ENCODE results near the gene NT5DC1.

The NT5DC1 gene

DNA sequence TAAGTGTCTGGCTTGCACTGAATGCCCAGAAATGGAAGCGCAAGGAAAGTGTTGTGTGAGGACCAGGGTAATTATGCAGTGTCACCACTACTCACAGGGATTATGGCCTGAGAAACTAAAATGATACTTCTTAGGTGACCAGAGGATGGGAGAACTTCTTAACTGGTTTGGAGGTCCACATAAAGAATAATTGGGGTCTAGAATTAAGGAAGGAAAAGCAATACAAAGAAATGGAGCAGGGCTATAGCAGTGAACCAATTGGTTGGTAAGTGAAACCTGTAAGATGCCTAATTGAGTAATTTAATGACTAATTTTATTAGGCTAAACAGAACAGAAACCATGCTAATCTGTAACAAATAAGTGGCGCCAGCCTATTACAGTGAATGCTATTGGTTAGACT is 147.9 kb downstream of the NT5DC1 start:
- Mint-ChIP-seq H3K4me1 (ENCODE audit: low read depth) (peaks cover 40% of the 10 kb centered on the region), H3K27me3 (no peaks in the 10 kb centered on the region), H3K27ac (peak overlapping the region; percentile 21), H3K4me3 (no peak overlapping the region), H3K36me3 (ENCODE audit: low read depth) (peaks cover 21% of the 10 kb centered on the region), H3K9me3 (no peaks in the 10 kb centered on the region)

DNA sequence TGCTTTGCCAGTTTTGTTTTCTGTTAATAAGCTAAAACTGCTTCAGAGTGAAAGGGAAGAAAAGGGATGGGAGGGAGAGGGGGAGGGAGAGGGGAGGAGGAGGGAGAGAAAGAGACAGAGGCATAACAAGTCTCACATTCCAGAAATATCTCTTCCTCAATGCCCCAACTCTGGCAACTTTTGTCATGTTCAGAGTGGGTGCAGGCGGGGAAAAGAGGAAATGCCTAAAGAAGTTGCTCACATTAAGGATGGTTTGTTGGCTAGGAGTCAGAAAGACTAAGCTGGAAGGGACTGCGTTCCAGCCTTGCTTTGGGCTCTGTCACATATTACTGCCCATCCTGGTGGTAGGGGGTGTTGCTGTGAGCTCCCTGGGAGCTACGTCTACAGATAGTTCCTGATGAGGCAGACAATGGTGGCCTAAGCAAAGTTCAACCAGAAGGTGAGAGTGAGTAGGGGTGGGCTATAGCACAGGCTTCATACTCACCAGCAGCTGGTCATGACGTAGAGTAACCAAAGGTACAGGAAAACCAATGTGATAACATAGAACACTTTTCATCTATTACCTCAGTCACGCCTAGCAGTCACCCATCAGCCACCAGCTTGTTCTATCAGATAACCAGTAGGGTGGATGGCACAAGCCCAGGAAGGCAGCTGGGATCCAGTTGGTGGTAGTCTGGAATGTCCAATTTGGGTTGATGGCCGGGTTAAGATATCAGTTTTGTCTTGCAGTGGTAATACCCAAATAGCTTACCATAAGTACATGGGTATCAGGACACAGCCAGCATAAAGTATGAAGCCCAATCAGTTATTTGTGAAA is 151.1 kb downstream of the NT5DC1 start:
- Mint-ChIP-seq H3K36me3 (ENCODE audit: low read depth) (peaks cover 21% of the 10 kb centered on the region), H3K4me3 (peak overlapping the region; percentile 62), H3K4me1 (ENCODE audit: low read depth) (peaks cover 40% of the 10 kb centered on the region), H3K9me3 (no peaks in the 10 kb centered on the region), H3K27ac (no peak overlapping the region), H3K27me3 (no peaks in the 10 kb centered on the region)

DNA sequence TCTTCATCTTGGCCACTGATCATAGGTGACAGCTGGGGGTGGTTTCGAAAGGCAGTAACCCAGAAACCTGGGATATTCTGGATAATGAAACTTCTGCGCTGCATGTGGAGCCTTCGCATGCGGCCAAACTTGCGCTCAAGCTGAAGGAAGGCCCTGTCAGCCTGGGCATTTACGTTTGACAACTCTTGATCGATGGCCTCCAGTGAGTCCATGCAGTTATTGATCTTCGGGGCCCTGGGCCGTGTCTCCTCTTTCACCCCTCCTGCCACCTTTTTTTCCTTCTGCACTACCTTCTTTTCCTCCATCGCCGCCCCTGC is 152.5 kb downstream of the NT5DC1 start:
- Mint-ChIP-seq H3K4me3 (no peak overlapping the region), H3K36me3 (ENCODE audit: low read depth) (peaks cover 21% of the 10 kb centered on the region), H3K4me1 (ENCODE audit: low read depth) (peaks cover 40% of the 10 kb centered on the region), H3K9me3 (no peaks in the 10 kb centered on the region), H3K27me3 (no peaks in the 10 kb centered on the region), H3K27ac (no peak overlapping the region)

DNA sequence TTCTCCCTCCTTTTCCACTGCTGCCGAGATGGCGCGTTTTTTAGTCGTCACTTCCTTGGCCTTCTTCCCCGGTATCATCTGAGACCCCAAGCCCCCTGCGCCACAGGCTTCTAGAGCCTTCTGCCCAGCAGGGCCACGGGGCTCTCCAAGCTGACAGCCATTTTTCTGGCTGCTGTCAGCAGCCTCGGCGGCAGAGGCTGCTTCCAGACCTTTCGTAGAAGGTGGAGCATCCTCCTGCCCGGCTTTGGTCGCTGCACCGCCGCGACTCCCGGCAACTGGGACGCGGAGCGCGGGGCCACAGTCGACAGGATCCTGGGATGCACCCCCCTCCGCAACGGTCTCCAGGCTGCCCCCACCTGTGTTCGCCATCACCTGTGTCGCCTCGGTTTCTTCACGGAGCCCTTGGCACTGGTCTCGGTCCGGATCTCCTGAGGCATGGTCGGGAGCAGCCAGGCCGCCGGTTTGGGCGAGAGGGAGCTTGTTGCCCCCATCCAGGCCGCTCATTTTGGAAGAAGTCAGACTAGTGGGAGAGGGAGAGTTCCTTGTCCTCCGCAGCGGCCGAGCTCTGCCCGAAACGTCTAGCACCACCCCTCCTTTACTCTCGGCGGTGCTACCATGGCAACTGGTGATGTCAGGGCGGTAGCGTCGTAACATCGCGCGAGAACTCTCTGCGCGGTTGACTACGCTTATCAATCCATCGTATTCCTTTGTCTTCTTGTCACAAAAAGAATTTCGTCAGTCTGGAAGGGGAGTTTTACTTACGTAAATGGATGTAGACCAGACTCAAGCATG is 153.0 kb downstream of the NT5DC1 start, which contains the start of gene TSPYL4:
TSPYL4 (minus strand) TSS at position 571 of the 792 bp plus-strand sequence; CDS start at position 504, 67 bp downstream.
- H3K4me1 Mint-ChIP-seq (ENCODE audit: low read depth), result peaks cover 34% of the 10 kb centered on the region
- no peak within 1 kb of the TSS for H3K4me3 Mint-ChIP-seq
- peaks cover 17% of the 10 kb centered on the region for H3K36me3 Mint-ChIP-seq (ENCODE audit: low read depth)
- H3K27ac Mint-ChIP-seq, result no peak within 1 kb of the TSS
- no peaks in the 10 kb centered on the region for H3K27me3 Mint-ChIP-seq
- no peaks in the 10 kb centered on the region for H3K9me3 Mint-ChIP-seq

DNA sequence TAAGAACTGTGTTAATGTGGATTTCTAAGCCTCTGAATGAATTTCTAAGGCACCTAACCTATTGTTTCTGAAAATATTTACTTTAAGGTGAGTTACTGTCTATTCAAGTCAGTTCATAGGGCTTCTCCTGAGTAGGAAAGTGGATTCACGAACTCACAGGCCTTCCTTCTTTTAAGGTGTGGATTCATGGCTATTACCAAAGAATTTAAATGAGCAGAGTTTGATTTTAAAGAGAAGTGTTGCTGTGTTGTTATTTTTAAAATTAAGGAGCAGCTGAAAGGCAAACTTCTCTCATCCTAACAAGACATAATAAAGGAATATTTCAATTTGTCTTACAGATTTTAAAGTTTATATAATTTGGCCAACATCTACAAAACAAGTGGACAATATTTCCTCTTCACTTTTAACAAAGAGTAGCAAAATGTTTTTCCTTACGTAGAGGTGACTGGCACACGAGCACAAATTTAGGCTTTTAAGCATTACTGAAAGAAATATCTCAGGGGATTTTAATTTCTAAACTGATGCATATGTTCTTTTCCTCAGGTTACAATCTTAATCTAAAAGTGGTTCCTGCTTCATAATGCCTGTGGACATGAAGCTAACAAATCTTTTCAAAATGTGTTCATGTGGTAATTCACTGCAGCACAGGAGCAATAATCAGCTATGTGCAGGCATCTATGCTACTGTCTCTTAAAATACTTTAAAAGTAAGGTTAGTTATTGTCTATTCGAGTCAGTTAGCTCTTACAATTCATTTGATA is 153.8 kb downstream of the NT5DC1 start:
- peaks cover 30% of the 10 kb centered on the region for H3K4me1 Mint-ChIP-seq (ENCODE audit: low read depth)
- H3K27me3 Mint-ChIP-seq, result no peaks in the 10 kb centered on the region
- H3K36me3 Mint-ChIP-seq (ENCODE audit: low read depth), result peaks cover 17% of the 10 kb centered on the region
- H3K27ac Mint-ChIP-seq, result no peak overlapping the region
- H3K9me3 Mint-ChIP-seq, result no peaks in the 10 kb centered on the region
- no peak overlapping the region for H3K4me3 Mint-ChIP-seq

DNA sequence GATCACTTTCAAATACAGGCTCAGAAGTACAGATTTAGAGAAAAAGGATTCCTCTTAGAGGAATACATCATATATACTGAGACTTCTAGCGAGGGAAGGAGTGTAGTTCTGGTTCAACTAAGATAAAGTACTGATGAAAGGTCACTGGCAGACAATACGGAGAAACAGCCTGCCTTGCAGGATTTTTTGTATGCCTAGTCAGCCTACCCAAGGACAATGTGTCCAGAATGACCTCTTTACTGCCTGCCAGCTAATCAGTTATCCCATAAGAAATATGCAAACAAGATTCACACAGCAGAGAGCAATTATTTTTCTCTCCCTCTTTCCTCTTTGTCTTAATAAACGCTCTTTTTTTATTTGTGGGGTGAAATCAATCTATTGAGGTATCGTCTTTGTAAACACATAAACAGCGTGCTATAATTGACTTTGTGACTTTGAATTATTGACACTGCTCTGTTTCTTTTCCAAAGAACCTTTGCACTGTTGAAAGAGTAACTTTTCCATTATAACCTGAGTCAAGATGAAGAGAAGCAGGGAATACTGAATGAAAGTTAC is 154.7 kb downstream of the NT5DC1 start:
- Mint-ChIP-seq H3K9me3 (no peaks in the 10 kb centered on the region), H3K27me3 (no peaks in the 10 kb centered on the region), H3K4me3 (no peak overlapping the region), H3K27ac (no peak overlapping the region), H3K36me3 (ENCODE audit: low read depth) (peaks cover 20% of the 10 kb centered on the region), H3K4me1 (ENCODE audit: low read depth) (peaks cover 26% of the 10 kb centered on the region)

DNA sequence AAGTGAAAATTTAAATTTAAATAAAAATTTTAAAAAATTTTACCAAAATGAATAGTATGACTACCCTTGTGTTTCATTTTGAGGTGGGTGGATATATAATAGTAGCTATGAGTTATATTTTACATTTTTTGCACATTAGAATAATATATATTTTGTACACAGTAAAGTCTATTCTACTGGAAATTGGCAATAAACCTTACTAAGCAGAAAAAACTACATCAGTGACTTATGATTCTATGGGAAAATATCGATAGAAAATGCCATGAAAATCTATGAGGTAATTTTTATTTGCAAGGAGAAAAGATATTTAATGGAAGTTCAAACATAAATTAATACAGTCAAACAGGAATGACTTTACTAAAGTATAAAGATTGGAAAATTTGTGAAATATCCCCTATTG is 156.0 kb downstream of the NT5DC1 start:
- Mint-ChIP-seq H3K36me3 (ENCODE audit: low read depth) (peaks cover 20% of the 10 kb centered on the region), H3K4me1 (ENCODE audit: low read depth) (peaks cover 17% of the 10 kb centered on the region), H3K4me3 (no peak overlapping the region), H3K27me3 (no peaks in the 10 kb centered on the region), H3K9me3 (no peaks in the 10 kb centered on the region), H3K27ac (no peak overlapping the region)

DNA sequence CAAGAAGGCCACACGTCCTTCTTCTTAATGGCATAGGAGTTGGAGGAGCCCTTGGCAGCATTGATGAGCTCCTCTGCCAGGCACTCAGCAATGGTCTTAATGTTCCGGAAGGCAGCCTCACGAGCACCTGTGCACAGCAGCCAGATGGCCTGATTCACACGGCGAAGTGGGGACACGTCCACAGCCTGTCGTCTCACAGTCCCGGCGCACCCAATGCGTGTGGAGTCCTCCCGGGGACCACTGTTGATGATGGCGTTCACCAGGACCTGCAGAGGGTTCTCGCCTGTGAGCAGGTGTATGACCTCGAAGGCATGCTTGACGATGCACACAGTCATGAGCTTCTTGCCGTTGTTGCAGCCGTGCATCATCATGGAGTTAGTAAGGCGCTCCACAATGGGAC is 157.9 kb downstream of the NT5DC1 start:
- H3K36me3 Mint-ChIP-seq (ENCODE audit: low read depth), result peaks cover 31% of the 10 kb centered on the region
- no peak overlapping the region for H3K27ac Mint-ChIP-seq
- H3K4me3 Mint-ChIP-seq, result no peak overlapping the region
- no peaks in the 10 kb centered on the region for H3K27me3 Mint-ChIP-seq
- H3K4me1 Mint-ChIP-seq (ENCODE audit: low read depth), result peaks cover 8% of the 10 kb centered on the region
- H3K9me3 Mint-ChIP-seq, result peaks cover 8% of the 10 kb centered on the region

- no peak overlapping the region for H3K27ac Mint-ChIP-seq
- no peaks in the 10 kb centered on the region for H3K27me3 Mint-ChIP-seq
- peaks cover 20% of the 10 kb centered on the region for H3K4me1 Mint-ChIP-seq (ENCODE audit: low read depth)
- no peak overlapping the region for H3K4me3 Mint-ChIP-seq
- H3K36me3 Mint-ChIP-seq (ENCODE audit: low read depth), result peaks cover 48% of the 10 kb centered on the region
- peaks cover 15% of the 10 kb centered on the region for H3K9me3 Mint-ChIP-seq
These were observed 162.7 kb downstream of the NT5DC1 start for GRCh38 chr6:116263353-116263752.

GRCh38 chr6:116265041-116265829 is 164.6 kb downstream of the NT5DC1 start:
- Mint-ChIP-seq H3K4me3 (no peak overlapping the region), H3K36me3 (ENCODE audit: low read depth) (peaks cover 40% of the 10 kb centered on the region), H3K27ac (no peak overlapping the region), H3K9me3 (peaks cover 15% of the 10 kb centered on the region), H3K27me3 (no peaks in the 10 kb centered on the region), H3K4me1 (ENCODE audit: low read depth) (peaks cover 25% of the 10 kb centered on the region)

DNA sequence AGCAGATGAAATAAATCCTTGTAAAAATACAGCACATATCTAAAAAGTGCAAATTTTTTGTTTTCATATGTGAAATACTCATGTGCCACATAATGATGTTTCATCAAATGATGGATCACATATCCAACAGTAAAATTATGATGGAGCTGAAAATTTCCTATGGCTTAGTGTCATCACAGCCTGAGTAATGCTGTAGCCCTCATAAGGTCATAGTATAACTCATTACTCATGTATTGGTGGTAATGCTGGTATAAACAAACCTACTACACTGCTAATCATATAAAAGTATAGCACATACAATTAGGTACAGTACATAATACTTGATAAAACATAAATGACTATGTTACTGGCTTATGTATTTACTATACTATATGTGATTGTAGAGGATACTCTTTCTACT is 166.2 kb downstream of the NT5DC1 start:
- no peaks in the 10 kb centered on the region for H3K27me3 Mint-ChIP-seq
- peaks cover 19% of the 10 kb centered on the region for H3K4me1 Mint-ChIP-seq (ENCODE audit: low read depth)
- H3K27ac Mint-ChIP-seq, result no peak overlapping the region
- peaks cover 15% of the 10 kb centered on the region for H3K9me3 Mint-ChIP-seq
- no peak overlapping the region for H3K4me3 Mint-ChIP-seq
- peaks cover 44% of the 10 kb centered on the region for H3K36me3 Mint-ChIP-seq (ENCODE audit: low read depth)

DNA sequence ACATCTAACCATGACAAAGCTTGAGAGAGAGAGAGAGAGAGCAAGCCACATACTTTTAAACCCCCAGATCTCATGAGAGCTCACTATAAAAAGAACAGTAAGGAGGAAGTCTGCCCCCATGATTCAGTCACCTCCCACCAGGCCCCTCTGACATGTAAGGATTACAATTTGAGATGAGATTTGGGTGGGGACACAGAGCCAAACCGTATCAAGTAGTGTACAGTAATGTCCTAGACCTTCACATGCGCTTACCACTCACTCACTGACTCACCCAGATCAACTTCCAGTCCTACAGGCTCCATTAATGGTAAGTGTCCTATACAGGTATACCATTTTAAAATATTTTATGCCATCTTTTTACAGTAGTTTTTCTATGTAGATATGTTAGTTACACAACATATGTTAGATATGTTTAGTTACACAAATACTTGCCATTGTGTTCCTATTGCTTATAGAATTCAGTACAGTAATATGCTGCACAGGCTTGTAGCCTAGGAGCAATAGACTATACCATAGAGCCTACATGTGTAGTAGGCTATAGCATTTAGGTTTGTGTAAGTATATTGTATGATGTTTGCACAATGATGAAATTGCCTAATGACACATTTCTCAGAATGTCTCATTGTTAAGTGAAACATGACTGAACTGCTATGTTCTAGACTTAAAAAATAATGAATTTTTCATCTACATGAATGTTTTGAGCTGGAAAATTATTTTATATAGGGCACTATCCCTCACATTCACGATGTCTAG is 167.4 kb downstream of the NT5DC1 start:
- Mint-ChIP-seq H3K36me3 (ENCODE audit: low read depth) (peaks cover 42% of the 10 kb centered on the region), H3K27ac (no peak overlapping the region), H3K9me3 (peaks cover 12% of the 10 kb centered on the region)

GRCh38 chr6:116268589-116269293 is 168.1 kb downstream of the NT5DC1 start:
- Mint-ChIP-seq H3K36me3 (ENCODE audit: low read depth) (peaks cover 41% of the 10 kb centered on the region), H3K4me1 (ENCODE audit: low read depth) (peaks cover 35% of the 10 kb centered on the region), H3K9me3 (peaks cover 6% of the 10 kb centered on the region), H3K27me3 (no peaks in the 10 kb centered on the region), H3K4me3 (no peak overlapping the region), H3K27ac (no peak overlapping the region)

More for the DNA sequence above, 167.4 kb downstream of the NT5DC1 start:
- H3K4me3 Mint-ChIP-seq, result no peak overlapping the region
- no peaks in the 10 kb centered on the region for H3K27me3 Mint-ChIP-seq
- H3K4me1 Mint-ChIP-seq (ENCODE audit: low read depth), result peaks cover 28% of the 10 kb centered on the region

Data from stimulated activated naive CD8-positive, alpha-beta T cell treated with anti-CD3 and anti-CD28 coated beads, Interleukin-15, Interleukin-2, amounts not matched to agents 100 ng/mL and 50 ng/mL, for 24 hours (primary cell).